K562 (cell line): Measurements from ENCODE around the gene GPR107. TPM values are rescaled to one million over a fixed set of nuclear protein-coding genes. Genes with fewer than 3 reads are reported as not detected.

Experiments used
- ATAC-seq: fragments of 200-7000 bp; cut with Tn5 transposase; 3 replicates; pipeline ENCODE4 v1.9.1; 2020; ENCODE audit warnings: moderate library complexity
- BruUV-seq: library from RNA; stranded (reverse); fragments of 400-500 nt; replicated peaks from 2 replicates; lab custom pipeline; 2021; lab: Mats Ljungman, UMichigan
- CTCF ChIA-PET: fragments of 300-600 bp; formaldehyde crosslinking; extraction: SDS; loops from one replicate; lab custom pipeline; 2021; ENCODE audit warnings: low intra/inter-chr PET ratio; lab: Yijun Ruan, JAX
- POLR2A ChIA-PET: fragments of 300-600, 350-650 bp; sonication (Branson Sonifier 250); formaldehyde crosslinking; extraction: SDS; loops from one replicate; lab custom pipeline; 2021; ENCODE audit warnings: antibody characterized with exemption, inconsistent platforms; lab: Yijun Ruan, JAX
- DNase-seq, 4 experiments: peaks; one replicate each; pipeline versions ENCODE4 v3.0.0 to v3.0.0-alpha.2; 2011 to 2018; ENCODE audit warnings: low spot score in 3 of 4, mixed read lengths in 3 of 4; ENCODE audit errors: extremely low read depth in 1 of 4
- FAIRE-seq: peaks from 2 replicates; lab custom pipeline; 2011; peaks lifted over from hg19 to GRCh38; lab: Jason Lieb, UNC
- H2AFZ ChIP-seq: 2 replicates; pipeline ENCODE4 v1.6.0; 2011; ENCODE audit warnings: low read depth, low read length, control low read depth, inconsistent platforms
- H3K27ac ChIP-seq: fragments of 200-600 bp; 3 replicates; pipeline ENCODE4 v1.8.0; 2011; ENCODE audit warnings: low read depth, mild to moderate bottlenecking, control low read depth, inconsistent platforms, low read length, moderate library complexity, mixed read lengths; ENCODE audit errors: extremely low read depth
- H3K27me3 ChIP-seq, 2 experiments: fragments of 300-600 bp in 1 of 2; 2 replicates in 1 of 2; 3 replicates in 1 of 2; pipeline versions ENCODE4 v1.6.0 to v1.8.0; 2011; ENCODE audit warnings: inconsistent platforms in 2 of 2, low read length in 2 of 2, mild to moderate bottlenecking in 1 of 2, mixed read lengths in 1 of 2, moderate library complexity in 1 of 2; ENCODE audit not compliant: control insufficient read depth in 2 of 2, insufficient read depth in 2 of 2
- H3K36me3 ChIP-seq: fragments of 300-600 bp; 3 replicates; pipeline ENCODE4 v1.8.0; 2011; ENCODE audit warnings: mild to moderate bottlenecking, low read length, inconsistent platforms; ENCODE audit not compliant: control insufficient read depth, insufficient read depth
- H3K4me1 ChIP-seq, 2 experiments: fragments of 200-600 bp in 1 of 2; replicated peaks in 1 of 2; 2 replicates in 1 of 2; 3 replicates in 1 of 2; pipeline versions ENCODE4 v1.5.1 to v1.8.0; 2011; ENCODE audit warnings: inconsistent platforms in 2 of 2, low read length in 2 of 2, mild to moderate bottlenecking in 1 of 2, mixed read lengths in 1 of 2, moderate library complexity in 1 of 2; ENCODE audit not compliant: control insufficient read depth in 2 of 2, insufficient read depth in 2 of 2
- H3K4me2 ChIP-seq: 2 replicates; pipeline ENCODE4 v1.6.1; 2011; ENCODE audit warnings: low read length, control low read depth, inconsistent platforms, mixed read lengths; ENCODE audit not compliant: insufficient read depth
- H3K4me3 ChIP-seq: fragments of 200-600 bp; sonication (generic), shearing (Covaris generic); 2 replicates; pipeline ENCODE4 v1.5.1; 2016; ENCODE audit warnings: control low read depth, inconsistent platforms
- H3K79me2 ChIP-seq: fragments of 200-600 bp; 3 replicates; pipeline ENCODE4 v1.8.0; 2011; ENCODE audit warnings: low read length, inconsistent platforms; ENCODE audit not compliant: control insufficient read depth, insufficient read depth
- H3K9ac ChIP-seq, 2 experiments: 2 replicates each; pipeline versions ENCODE4 v1.6.0 to v1.6.1; 2011; ENCODE audit warnings: low read depth in 2 of 2, low read length in 2 of 2, control low read depth in 1 of 2, inconsistent platforms in 1 of 2, mild to moderate bottlenecking in 1 of 2, mixed read lengths in 1 of 2; ENCODE audit not compliant: insufficient read depth in 1 of 2
- H3K9me1 ChIP-seq: one replicate; pipeline ENCODE4 v1.6.0; 2011; ENCODE audit warnings: inconsistent platforms, mild to moderate bottlenecking, low read length, moderate library complexity; ENCODE audit not compliant: control insufficient read depth, insufficient read depth
- H3K9me3 ChIP-seq: replicated peaks from 2 replicates; pipeline ENCODE4 v1.5.1; 2011; ENCODE audit warnings: low read depth, low read length, inconsistent platforms; ENCODE audit not compliant: control insufficient read depth, insufficient read depth
- H4K20me1 ChIP-seq: replicated peaks from 2 replicates; pipeline ENCODE4 v1.6.1; 2011; ENCODE audit warnings: low read length, inconsistent platforms, mixed read lengths; ENCODE audit not compliant: control insufficient read depth, insufficient read depth
- ARID1B ChIP-seq: fragments of 450-650 bp; IDR thresholded peaks from 2 replicates; pipeline ENCODE4 v1.6.1; 2016; ENCODE audit warnings: antibody characterized with exemption, mild to moderate bottlenecking, inconsistent platforms
- CBFA2T3 ChIP-seq: fragments of 450-650 bp; IDR thresholded peaks from 2 replicates; pipeline ENCODE4 v1.6.1; 2017
- CHD4 ChIP-seq: fragments of 200-600 bp; sonication (generic); IDR thresholded peaks from 3 replicates; pipeline ENCODE4 v1.6.1; 2012; ENCODE audit warnings: low read depth, mild to moderate bottlenecking, mixed read lengths, low read length, inconsistent platforms; ENCODE audit not compliant: insufficient read depth, insufficient replicate concordance, poor library complexity, severe bottlenecking
- E2F6 ChIP-seq, 2 experiments: IDR thresholded peaks; 2 replicates each; pipeline ENCODE4 v1.6.1; 2011; ENCODE audit warnings: borderline replicate concordance in 1 of 2, control low read depth in 1 of 2, low read depth in 1 of 2, low read length in 1 of 2, mild to moderate bottlenecking in 1 of 2, mixed read lengths in 1 of 2, moderate library complexity in 1 of 2; ENCODE audit not compliant: insufficient read depth in 1 of 2, insufficient read length in 1 of 2, poor library complexity in 1 of 2, severe bottlenecking in 1 of 2; ENCODE audit errors: extremely low read depth in 1 of 2
- EGR1 ChIP-seq: fragments of 450-650 bp; conservative IDR thresholded peaks from 2 replicates; pipeline ENCODE4 v1.6.1; 2017; ENCODE audit warnings: mild to moderate bottlenecking
- HOMEZ ChIP-seq: fragments of 250-450 bp; sonication (Bioruptor Pico); IDR thresholded peaks from 2 replicates; pipeline ENCODE4 v1.4.0; 2020; ENCODE audit warnings: mild to moderate bottlenecking, moderate library complexity
- JUNB ChIP-seq: fragments of 450-650 bp; formaldehyde crosslinking; conservative IDR thresholded peaks from 2 replicates; pipeline ENCODE4 v1.4.0; 2020; ENCODE audit warnings: mild to moderate bottlenecking
- MBD2 ChIP-seq: sonication (generic); IDR thresholded peaks from 2 replicates; pipeline ENCODE4 v1.6.1; 2016; ENCODE audit warnings: low read depth, borderline replicate concordance
- MTA3 ChIP-seq: fragments of 450-650 bp; formaldehyde crosslinking; IDR thresholded peaks from 2 replicates; pipeline ENCODE4 v1.6.1; 2017; ENCODE audit warnings: mild to moderate bottlenecking, borderline replicate concordance
- MYNN ChIP-seq, 2 experiments: sonication (generic); formaldehyde crosslinking in 1 of 2; IDR thresholded peaks; 2 replicates each; pipeline versions ENCODE4 v1.5.0 to v1.6.1; 2016 to 2020; ENCODE audit warnings: antibody characterized with exemption in 1 of 2, missing genetic modification reagents in 1 of 2
- NFE2 ChIP-seq: IDR thresholded peaks from 2 replicates; pipeline ENCODE4 v1.6.1; 2014; ENCODE audit warnings: antibody characterized with exemption, low read depth
- NRF1 ChIP-seq, 2 experiments: fragments of 450-650 bp; IDR thresholded peaks in 1 of 2; conservative IDR thresholded peaks in 1 of 2; 2 replicates each; pipeline ENCODE4 v1.6.1; 2014; ENCODE audit warnings: mild to moderate bottlenecking in 2 of 2
- PHF8 ChIP-seq: fragments of 200-600 bp; sonication (generic); IDR thresholded peaks from 2 replicates; pipeline ENCODE4 v1.6.1; 2012; ENCODE audit warnings: mixed run types, mild to moderate bottlenecking, inconsistent platforms, low read length, moderate library complexity, borderline replicate concordance
- SMARCA4 ChIP-seq: fragments of 450-650 bp; IDR thresholded peaks from 2 replicates; pipeline ENCODE4 v1.6.1; 2016
- SMARCE1 ChIP-seq: fragments of 450-650 bp; IDR thresholded peaks from 2 replicates; pipeline ENCODE4 v1.7.1; 2016; ENCODE audit warnings: mild to moderate bottlenecking
- SP2 ChIP-seq: IDR thresholded peaks from 2 replicates; pipeline ENCODE4 v1.6.1; 2011; ENCODE audit warnings: mild to moderate bottlenecking, low read depth, low read length, moderate library complexity; ENCODE audit not compliant: poor library complexity, severe bottlenecking; ENCODE audit errors: extremely low read depth
- TSC22D4 ChIP-seq: fragments of 450-650 bp; IDR thresholded peaks from 2 replicates; pipeline ENCODE4 v1.6.1; 2016; ENCODE audit warnings: missing genetic modification characterization, missing biosample characterization, control low read depth
- ZNF263 ChIP-seq: sonication (generic); formaldehyde crosslinking; IDR thresholded peaks from 2 replicates; pipeline ENCODE4 v1.8.0; 2022; ENCODE audit warnings: mild to moderate bottlenecking, missing genetic modification reagents, borderline replicate concordance
- ZNF561 ChIP-seq: fragments of 450-650 bp; formaldehyde crosslinking; conservative IDR thresholded peaks from 2 replicates; pipeline ENCODE4 v1.4.0; 2020; ENCODE audit warnings: mild to moderate bottlenecking, moderate library complexity
- ZNF79 ChIP-seq: fragments of 250-450 bp; sonication (Bioruptor Pico); IDR thresholded peaks from 2 replicates; pipeline ENCODE4 v1.4.0; 2020; ENCODE audit warnings: low read depth, mild to moderate bottlenecking, moderate library complexity
- WGBS: fragments of 100-300 bp; shearing (Covaris generic); methylation state at CpG from one replicate; pipeline ENCODE4 v1.1.6; 2016; ENCODE audit warnings: low coverage, mixed read lengths; ENCODE audit not compliant: insufficient coverage; ENCODE audit errors: missing lambda C conversion rate; 5-methylcytosine and 5-hydroxymethylcytosine counted together
- in situ Hi-C: fragments of 300-500 bp; cut with MboI; formaldehyde crosslinking; loops from 4 replicates; pipeline ENCODE4 v1.15.0; 2018; ENCODE audit warnings: inconsistent platforms, mixed read lengths
- intact Hi-C: fragments of 100-400 bp; cut with micrococcal nuclease; formaldehyde crosslinking; loops from 2 replicates; pipeline ENCODE4 v1.14.2; 2022
- polyA plus RNA-seq, 8 experiments: library from polyadenylated mRNA; depleted of rRNA in 4 of 8; stranded (reverse) in 5 of 8; unstranded in 3 of 8; fragments of >200 nt; fragmentation: Nextera tagmentation in 2 of 8; fragmentation: Illumina TruSeq in 1 of 8; extraction: Ambion mirVana in 2 of 8; extraction: Trizol in 1 of 8; gene quantifications; 2 replicates each; pipeline versions ENCODE4 v1.2.1 to v1.2.3, GENCODE V29; 2011 to 2014; ENCODE audit warnings: inconsistent platforms in 1 of 8, missing spikeins in 1 of 8
- total RNA-seq, 7 experiments: library from RNA; depleted of rRNA in 6 of 7; stranded (reverse); fragments of >200 nt in 6 of 7; fragmentation: Illumina TruSeq in 2 of 7; extraction: Trizol in 2 of 7; gene quantifications; 2 replicates each; pipeline versions ENCODE4 v1.2.1 to v1.2.3, GENCODE V29; 2011 to 2021; ENCODE audit warnings: low replicate concordance in 1 of 7

The GPR107 gene
- total and polyA plus RNA-seq, 9 of the 15 experiments (the other 6 are each of a cell fraction or from before 2014, with no cell fraction given), result 3.2 to 34.6 (median 14.4) TPM

- ATAC-seq, result peak; percentile 99
- intact Hi-C loops (no loop called here), in situ Hi-C loops (no loop called here)
- Histone ChIP-seq H3K27ac (peak overlapping the region; percentile 16; the same call in 2 of the 3 replicates), H3K4me1 (peaks cover 17 to 78% of the 10 kb centered on the region in 2 experiments; a peak in 4 of 5 replicates), H3K9me3 (no peaks in the 10 kb centered on the region), H3K79me2 (peaks cover 34% of the 10 kb centered on the region), H3K9me1 (no peaks in the 10 kb centered on the region), H2AFZ (peak overlapping the region; percentile 79), H3K36me3 (no peaks in the 10 kb centered on the region), H3K9ac (peak overlapping the region; percentile 44 to 86; a peak in 3 of 4 replicates), H3K27me3 (no peaks in the 10 kb centered on the region), H3K4me2 (peak overlapping the region; percentile 78), H3K4me3 (peak overlapping the region; percentile 29), H4K20me1 (peaks cover 10% of the 10 kb centered on the region)
- peak; percentile 97 for FAIRE-seq
- DNase-seq, result peak; percentile 83 to 91 (median 86)
- ChIA-PET POLR2A (interaction anchor here (0.6 kb wide), 2 partner anchors 23 to 558 kb away, joined by 3 to 4 read pairs; no protein-coding TSS in a partner anchor), CTCF (no interaction called here)
- 11% methylated on average over 20 of the region's 25 CpGs for WGBS
- no TSS peak for BruUV-seq
- TF ChIP-seq SMARCE1 (peak; percentile 72), ZNF79 (CRISPR knock-in tag) (no peak), E2F6 (IDR thresholded peaks at IDR 0.05; ENCODE audit: borderline replicate concordance in 1 of 2, extremely low read depth in 1 of 2, insufficient read depth in 1 of 2, insufficient read length in 1 of 2, low read depth in 1 of 2, low read length in 1 of 2, poor library complexity in 1 of 2, severe bottlenecking in 1 of 2) (peak; percentile 16 to 20), MTA3 (peak; percentile 51), NFE2 (peak; percentile 77), ZNF561 (CRISPR knock-in tag) (no peak), MYNN (IDR thresholded peaks at IDR 0.05) (peak; percentile 76; the same call in 1 of the 2 replicates), MYNN (CRISPR knock-in tag; IDR thresholded peaks at IDR 0.05) (no peak), JUNB (CRISPR knock-in tag) (0 out of 2 replicates have a peak, but pooled peaks have one; percentile 27), MBD2 (0 out of 2 replicates have a peak, but pooled peaks have one; percentile 14), EGR1 (no peak), HOMEZ (no peak), NRF1 (conservative IDR thresholded peaks at IDR 0.05 in 1 of 2, IDR thresholded peaks at IDR 0.05 in 1 of 2) (0 out of 4 replicates have a peak, but pooled peaks of 1 of the 2 experiments have one; percentile 22), CHD4 (peak; percentile 49), ARID1B (peak; percentile 71), PHF8 (peak; percentile 37; the same call in 1 of the 2 replicates), SMARCA4 (peak; percentile 78), TSC22D4 (tag) (no peak), CBFA2T3 (no peak), SP2 (no peak), ZNF263 (CRISPR knock-in tag) (peak; percentile 90)
Observed at GRCh38 chr9:130186839-130187522, 133.3 kb downstream of the GPR107 start.
